GM15510 (cell line): ENCODE results near the gene PRRT1.

ENCODE experiments used
- POLR2A ChIP-seq: IDR thresholded peaks from 3 replicates; pipeline ENCODE4 v1.6.1; 2011; ENCODE audit warnings: borderline replicate concordance; ENCODE audit not compliant: insufficient read length; ENCODE audit errors: extremely low read depth

The PRRT1 gene

DNA sequence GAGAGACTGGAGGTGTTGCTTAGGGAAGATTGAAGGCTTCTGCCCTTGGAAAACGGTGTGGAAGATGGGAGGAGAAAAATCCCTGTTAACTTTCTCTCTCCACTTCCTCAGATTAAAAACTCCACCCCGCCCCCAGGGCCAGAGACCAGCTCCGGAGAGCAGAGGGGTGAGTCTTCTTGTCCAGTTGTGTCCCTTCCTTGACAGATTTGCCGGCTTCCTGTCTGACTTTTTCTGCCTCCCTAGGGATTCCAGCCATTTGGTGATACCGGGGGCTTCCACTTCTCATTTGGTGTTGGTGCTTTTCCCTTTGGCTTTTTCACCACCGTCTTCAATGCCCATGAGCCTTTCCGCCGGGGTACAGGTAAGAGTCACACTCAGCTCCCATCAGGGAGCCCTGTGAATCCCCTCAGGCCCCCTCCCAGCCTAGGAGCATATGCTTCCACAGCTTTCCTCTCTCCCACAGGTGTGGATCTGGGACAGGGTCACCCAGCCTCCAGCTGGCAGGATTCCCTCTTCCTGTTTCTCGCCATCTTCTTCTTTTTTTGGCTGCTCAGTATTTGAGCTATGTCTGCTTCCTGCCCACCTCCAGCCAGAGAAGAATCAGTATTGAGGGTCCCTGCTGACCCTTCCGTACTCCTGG is 28.1 kb upstream of the PRRT1 start:
- TF ChIP-seq POLR2A, result no peak

DNA sequence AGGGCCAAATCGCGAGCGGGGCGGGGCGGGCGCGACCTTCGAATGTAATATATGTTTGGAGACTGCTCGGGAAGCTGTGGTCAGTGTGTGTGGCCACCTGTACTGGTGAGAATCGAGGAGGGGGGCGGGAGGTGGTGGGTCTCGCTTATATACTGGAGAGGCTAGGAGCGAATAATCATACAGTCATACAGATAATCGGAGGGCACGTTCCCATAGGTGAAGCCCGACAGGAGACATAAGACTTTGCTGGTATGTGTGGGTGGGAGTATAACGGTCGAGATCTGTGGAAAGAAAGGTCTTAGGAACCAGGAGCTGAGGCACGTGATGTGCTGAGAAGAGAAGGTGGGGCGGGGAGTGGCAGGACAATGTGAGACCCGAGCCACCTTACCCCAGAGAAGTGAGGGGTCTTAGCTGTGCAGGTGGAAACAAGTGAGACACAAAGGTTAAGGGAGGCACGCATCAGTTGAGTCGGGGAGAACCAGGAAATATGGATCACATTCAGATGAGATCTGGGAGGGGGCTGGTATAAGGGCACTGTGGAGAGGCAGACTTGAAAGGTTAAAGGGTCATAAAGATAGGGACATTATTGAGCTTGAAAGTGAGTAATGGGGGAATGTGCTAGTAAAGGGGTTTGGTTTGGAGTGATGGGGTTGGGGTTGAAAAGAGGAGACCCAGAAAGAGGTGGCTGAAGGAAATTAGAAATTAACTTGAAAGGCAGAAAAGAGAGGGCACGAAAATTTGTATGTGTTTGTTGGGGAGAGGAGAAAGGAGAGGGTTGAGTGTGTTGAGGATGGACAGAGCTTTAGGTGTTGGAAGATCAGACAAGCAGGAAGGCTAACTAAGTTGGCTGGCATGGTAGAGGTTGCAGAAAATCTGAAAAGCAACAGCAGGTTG is 27.1 kb upstream of the PRRT1 start:
- TF ChIP-seq POLR2A, result peak; percentile 2

DNA sequence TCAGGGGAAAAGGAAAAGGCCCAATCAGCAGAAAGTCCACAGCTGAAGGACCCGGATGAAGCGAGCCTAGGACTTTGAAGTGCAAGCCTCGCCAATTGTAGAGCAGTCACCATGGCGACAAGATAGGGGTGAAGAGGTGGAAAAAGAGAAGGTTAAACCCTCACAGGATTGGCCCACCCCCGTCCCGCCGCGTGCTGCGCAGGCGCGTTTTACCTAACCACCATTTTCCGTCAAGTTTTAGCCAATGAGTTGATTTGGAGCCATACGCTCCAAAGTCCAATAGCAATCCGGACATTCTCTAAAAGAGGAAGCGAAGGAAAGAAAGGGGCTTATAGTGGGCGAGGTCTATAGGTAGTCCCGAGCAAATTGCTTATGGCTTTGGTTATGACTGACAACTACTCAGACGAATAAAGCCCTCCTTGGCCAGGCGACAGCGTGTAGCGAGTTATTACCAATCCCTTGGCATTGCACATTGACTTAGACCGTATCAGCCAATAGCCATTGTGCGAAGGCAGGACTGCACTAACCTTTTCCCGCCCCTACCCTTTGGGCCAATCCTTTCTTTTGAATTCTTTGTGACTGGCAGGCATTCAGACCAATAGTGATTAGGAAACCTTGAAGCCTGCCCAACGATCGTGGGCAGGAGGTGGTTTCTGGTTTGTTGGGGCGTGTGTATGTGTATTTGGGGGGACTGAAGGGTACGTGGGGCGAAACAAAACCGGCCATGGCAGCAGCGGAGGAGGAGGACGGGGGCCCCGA is 26.2 kb upstream of the PRRT1 start, which contains the start of gene RNF5:
TSS of gene RNF5 (plus strand) at position 618 of the 759 bp plus-strand sequence. CDS start at position 725, 107 bp downstream.
- peak; percentile 49 for TF ChIP-seq POLR2A

DNA sequence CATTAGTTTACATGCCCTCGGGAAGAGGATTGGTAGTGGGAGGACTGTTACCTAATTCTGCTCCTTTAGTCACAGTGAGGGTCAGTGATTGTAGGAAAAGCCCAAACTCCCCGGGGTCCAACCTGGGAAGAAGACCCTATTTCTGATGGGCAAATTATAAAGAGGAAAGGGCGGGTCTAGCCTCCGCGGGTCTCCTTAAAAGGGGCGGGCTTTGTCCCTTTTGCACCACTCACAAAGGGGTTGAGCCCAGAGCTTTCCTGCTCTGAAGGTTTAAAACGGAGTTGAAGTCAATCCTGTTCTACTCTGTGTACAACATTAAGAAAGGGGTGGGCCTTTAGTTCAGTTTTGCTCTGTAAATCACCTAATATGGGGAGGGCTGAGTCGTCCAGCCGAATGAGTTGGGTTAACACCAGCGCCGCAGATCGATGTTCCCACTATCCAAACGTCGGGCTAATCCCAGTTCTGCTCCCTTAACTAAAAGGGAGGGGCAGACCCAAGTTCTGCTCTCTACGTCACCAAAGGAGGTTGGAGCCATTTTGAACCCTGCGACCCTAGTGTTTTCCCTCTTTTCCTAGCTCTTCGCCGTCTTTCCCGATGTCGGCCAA is 25.5 kb upstream of the PRRT1 start:
- no peak for TF ChIP-seq POLR2A

DNA sequence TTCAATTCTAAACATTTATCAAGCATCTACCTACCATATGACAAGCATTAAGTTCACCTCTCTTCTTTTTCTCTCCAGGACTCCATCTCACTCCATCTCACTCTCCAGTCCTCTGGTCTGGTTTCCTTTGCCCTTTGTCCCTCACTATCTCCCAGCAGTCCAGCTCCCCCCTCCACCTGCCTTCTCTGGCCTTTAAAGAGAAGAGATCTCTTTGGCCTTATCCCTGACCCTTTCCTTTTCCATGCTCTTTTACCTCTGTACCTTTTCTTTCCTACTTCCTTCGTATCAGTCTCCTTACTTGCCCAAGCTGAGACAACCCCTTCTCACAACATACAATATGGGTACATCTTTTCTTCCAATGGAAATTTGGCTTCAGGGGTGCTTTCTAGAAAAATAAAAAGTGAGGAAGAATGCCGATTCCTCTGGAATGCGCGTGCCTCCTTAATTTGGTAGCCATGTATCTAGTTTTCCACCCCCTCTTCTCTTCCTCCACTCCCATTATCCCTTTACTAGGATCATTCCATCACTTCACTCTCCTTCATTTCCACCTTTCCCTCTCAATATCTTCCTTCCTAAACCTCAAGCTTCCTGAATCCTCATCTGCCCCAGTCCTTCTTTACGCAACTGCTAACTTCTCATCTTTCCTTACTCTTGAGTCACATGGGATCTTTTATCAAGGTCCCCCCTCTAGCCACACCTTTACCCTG is 24.9 kb upstream of the PRRT1 start:
- TF ChIP-seq POLR2A, result no peak

DNA sequence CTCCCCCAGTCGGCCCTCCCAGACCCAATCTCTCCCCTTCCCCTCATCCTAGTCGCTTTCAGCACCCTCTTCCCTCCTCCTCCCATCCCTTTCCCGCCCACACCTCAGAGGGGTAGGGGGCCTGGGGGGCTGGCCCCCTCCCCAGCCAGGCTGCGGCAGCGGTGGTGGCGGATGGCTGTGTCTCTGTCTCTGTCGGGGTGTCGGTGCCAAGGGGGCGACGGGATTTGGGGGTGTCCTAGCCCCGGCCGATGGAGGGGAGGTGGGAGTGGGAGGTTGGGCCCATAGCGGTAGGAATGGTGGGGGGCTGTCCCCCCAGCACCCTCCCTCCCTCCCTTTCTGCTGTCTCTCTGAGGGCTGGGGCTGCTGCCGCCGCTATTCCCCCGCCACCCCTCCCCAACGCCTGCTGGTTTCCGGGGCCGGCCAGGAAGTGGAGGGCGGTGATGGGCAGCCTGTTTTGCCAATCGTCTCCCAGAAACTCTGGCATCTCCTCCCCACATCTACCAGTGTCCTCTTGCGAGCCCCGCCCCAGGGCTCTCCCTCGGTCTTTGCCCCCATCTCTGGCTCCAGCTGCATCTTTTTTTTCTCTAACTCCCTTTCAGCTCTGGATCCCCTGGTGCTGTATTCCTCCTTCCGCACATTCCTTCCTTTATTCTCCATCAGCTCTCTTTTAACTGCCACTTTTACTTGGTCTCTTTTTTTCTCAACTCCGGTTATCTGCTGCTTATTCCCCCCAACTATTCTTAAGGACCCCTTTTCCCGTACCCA is 24.2 kb upstream of the PRRT1 start, which contains the start of gene AGPAT1:
TSS of gene AGPAT1 (minus strand) at position 374 of the 765 bp plus-strand sequence. CDS start 4,588 bp downstream, outside the sequence.
- peak; percentile 72 for TF ChIP-seq POLR2A

DNA sequence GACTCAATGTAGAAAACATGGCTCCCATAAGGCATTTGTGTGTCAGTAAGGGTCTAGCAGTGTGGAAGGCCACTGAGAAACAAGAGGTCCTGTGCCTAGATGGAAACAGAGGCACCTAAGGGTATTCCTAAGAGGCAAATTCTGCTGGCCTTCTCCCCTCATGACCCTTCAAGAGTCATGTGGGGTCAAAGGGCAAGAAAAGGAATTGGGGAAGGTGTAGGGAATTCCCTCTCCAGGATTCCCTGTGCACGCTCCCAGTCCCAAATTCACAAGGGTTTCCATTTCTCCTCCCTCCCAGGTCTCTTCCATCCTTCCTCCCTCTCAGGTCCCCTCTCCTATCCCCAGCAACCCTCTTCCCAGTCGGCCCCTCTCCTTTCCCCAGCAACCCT is 23.6 kb upstream of the PRRT1 start:
- no peak for TF ChIP-seq POLR2A

DNA sequence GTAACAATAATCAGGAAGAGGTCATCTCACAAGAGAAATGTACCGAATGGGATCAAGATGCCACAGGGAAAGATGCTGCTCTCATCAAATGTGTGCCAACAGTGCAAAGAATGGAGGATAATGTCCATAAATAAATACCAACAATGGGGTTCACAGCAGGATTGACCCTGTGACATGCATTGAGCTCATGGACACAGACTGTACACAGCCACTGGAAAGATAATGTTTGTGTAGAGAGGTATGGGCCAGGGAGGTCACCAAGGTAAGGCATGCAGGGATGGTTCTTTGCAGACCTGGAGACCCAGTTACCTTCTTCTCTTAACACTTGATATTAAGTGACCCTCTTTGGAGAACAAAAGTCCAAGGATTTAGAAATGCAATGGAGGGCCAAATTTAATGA is 22.7 kb upstream of the PRRT1 start:
- no peak for TF ChIP-seq POLR2A

DNA sequence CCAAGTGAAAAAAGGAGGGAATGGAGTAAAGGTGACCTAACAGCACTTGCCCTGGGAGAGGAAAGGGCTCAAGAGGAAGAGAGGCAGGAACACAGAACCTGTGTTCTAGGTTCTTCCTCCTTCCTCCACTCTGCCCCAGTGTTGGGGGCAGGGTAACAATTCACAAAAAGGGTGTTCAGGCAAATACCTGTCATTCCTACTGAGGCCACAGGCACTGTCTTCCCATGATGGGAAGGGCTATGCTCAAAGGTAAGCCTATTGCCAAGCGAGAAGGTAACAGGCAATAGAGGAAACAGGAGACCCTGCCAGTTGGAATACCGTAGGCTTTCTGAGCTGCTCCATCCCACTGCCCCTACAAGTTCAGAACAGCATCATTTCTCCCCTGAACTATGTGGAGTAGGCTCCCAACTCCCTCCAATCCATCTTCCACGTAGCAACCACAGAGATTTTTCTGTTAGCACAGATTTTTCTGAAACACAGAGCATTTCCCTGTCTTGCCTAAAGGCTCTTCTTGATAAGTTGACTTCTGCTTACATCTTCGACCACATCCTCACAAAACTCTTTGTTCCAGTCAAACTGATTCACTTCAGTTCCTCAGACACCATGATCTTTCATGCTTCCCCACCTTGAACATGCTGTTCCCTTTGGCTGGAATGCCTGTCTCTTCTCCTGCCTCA is 21.4 kb upstream of the PRRT1 start:
- no peak for TF ChIP-seq POLR2A

DNA sequence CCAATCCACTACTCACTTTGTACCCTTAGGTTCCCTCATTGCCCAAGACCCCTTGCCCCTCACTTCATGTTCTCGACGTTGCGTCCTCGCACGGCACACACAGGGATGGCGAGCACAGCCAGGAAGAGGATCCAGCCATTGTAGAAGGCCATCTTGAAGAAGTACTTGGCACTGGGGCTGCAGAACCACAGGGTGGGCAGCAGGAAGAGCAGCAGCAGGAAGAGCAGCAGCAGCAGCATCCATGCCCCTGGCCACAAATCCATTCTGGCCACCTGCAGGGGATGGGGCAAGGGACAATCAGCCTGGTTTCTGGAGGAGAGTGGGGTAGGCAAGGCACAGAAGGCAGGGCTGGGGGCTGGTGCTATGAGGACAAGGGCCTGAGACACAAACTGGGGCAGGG is 19.5 kb upstream of the PRRT1 start:
- no peak for TF ChIP-seq POLR2A

DNA sequence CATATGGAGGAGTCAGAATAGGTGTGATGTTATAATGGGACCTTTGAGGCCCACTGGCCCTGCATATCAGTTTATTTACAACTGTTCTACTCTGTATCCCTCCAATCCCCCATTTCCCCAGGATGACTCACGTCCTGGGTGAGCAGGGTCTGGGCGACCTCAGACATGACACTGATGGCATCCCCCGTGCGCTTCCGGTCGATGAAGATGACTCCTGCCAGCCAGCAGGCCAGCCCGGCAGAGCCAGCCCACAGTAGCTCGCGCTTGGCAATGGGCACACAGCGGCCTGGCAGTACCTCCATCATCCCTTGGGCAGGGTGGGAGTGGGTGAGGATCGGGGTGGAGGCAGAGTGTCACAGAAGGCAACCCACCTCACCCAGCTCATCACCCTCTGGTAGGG is 18.6 kb upstream of the PRRT1 start:
- TF ChIP-seq POLR2A, result no peak

DNA sequence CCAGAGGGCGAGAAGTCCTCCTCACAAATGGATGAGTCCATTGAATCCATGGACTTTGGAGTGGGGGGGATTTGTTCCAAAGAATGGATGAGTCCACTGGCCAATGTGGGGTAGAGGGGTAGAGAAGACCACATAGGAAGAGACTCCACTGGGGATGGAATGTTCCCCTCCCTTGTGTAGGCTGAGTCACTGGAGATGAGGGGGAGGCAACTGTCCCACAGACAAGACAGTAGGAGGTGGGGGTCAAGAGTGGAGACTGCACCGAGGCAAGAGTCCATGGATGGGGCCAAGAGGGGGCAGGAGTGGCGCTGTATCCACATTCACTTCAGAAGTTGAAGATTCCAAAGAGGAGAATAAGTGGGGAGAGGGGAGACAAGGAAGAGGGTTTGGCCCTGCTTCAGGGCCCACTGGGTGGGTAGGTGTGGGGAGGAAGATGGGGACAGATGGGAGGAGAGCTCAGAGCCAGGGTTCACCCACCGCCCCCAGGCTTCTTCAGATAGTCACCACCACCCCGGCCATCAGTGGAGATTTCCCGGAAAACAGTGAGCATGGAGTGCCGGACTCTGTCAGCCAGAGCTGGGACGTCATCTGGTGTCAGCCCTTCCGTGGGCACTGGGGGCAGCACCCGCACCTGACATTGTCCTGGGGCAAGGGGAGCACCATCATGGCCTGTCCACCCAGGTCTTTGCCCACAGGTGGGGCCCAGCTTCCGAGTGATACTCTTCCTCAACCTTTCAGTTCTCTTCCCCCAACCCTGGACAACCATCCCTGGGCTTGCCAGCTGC is 17.3 kb upstream of the PRRT1 start:
- no peak for TF ChIP-seq POLR2A
